ENCODE measurements around the gene LRBA. TPM values are rescaled to one million over a fixed set of nuclear protein-coding genes. Genes with fewer than 3 reads are reported as not detected.
"Not testable (repeated sequence)": the region's sequence is repeated elsewhere in the genome, so short reads cannot be mapped to it uniquely, and the experiment has no call there.

Gene LRBA
- total and polyA plus RNA-seq, 4 donors: 11.8 to 149 (median 34.2) TPM

DNA sequence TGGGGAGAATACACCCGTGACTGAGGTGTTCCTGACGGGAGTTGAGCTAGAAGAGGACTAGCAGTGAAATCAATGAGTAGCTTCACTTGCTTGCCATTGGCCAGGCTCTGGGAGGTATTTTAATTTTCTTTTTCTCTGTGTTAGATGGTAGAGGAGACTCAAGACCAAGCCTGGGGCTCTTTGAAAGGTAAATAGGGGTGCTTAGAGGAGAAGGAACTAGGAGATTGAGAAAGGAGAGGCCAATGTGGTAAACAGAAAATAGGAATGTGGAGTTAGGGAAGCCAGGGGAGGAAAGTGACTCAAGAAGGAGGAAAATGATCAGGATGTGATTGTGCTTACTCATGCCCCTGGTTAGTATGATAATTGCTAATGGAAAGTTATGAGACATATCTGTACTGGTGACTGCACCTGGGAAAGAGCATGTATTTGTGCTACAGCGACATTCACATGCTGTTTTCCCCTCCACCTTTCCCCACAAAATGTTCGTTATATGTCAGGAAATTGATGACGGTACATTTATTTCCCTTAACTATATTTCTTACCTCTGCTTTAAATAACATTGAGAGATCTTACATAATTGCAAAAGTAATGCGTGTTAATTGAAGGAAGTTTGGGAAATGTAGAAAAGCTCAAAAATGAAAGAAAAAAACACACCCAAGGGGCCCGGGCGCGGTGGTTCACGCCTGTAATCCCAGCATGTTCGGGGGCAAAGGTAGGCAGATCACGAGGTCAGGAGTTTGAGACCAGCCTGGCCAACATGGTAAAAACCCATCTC is 16.9 kb upstream of the LRBA start:
- Histone ChIP-seq H3K9ac (ENCODE audit: insufficient read depth in 1 of 2, low read length in 2 of 2) (no peak overlapping the region), H3K36me3 (ENCODE audit: control insufficient read depth in 4 of 4, insufficient read depth in 4 of 4, low read length in 4 of 4) (no peaks in the 10 kb centered on the region), H3K9me3 (ENCODE audit: control insufficient read depth in 4 of 4, insufficient read depth in 3 of 4, low read length in 3 of 4) (no peaks in the 10 kb centered on the region), H3K27ac (ENCODE audit: low read depth in 1 of 2, low read length in 1 of 2) (no peak overlapping the region), H3K27me3 (ENCODE audit: control insufficient read depth in 3 of 3, insufficient read depth in 3 of 3, low read length in 2 of 3) (no peaks in the 10 kb centered on the region), H3K4me1 (ENCODE audit: control insufficient read depth in 5 of 5, insufficient read depth in 5 of 5, low read length in 5 of 5) (no peaks in the 10 kb centered on the region), H3K4me3 (no peak overlapping the region)
- no peak for ATAC-seq (ENCODE audit: insufficient read depth, low FRiP score)
- DNase-seq: no peak
- TF ChIP-seq, protein P1, sequence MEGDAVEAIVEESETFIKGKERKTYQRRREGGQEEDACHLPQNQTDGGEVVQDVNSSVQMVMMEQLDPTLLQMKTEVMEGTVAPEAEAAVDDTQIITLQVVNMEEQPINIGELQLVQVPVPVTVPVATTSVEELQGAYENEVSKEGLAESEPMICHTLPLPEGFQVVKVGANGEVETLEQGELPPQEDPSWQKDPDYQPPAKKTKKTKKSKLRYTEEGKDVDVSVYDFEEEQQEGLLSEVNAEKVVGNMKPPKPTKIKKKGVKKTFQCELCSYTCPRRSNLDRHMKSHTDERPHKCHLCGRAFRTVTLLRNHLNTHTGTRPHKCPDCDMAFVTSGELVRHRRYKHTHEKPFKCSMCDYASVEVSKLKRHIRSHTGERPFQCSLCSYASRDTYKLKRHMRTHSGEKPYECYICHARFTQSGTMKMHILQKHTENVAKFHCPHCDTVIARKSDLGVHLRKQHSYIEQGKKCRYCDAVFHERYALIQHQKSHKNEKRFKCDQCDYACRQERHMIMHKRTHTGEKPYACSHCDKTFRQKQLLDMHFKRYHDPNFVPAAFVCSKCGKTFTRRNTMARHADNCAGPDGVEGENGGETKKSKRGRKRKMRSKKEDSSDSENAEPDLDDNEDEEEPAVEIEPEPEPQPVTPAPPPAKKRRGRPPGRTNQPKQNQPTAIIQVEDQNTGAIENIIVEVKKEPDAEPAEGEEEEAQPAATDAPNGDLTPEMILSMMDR (IDR thresholded peaks at IDR 0.05; ENCODE audit: control extremely low read depth, extremely low read depth): no peak
- WGBS, 2 donors: 32 to 59% methylated on average over 12 of the region's 12 CpGs

DNA sequence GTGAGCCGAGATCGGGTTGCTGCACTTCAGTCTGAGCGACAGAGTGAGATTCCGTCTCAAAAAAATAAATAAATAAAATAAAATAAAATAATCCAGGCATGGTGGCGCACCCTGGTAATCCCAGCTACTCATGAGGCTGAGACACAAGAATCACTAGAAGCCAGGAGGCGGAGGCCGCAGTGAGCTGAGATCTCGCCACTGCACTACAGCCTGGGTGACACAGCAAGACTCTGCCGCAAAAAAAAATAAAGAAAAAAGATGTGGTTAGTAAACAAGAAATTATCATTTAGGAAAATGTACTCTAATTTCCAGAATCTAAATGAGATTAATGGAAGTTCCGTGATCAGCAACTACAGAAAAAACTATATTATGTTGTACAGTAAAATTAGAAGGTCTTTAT is 14.5 kb upstream of the LRBA start:
- H3K4me3 ChIP-seq: no peak overlapping the region
- H3K9me3 ChIP-seq (ENCODE audit: control insufficient read depth in 4 of 4, insufficient read depth in 3 of 4, low read length in 3 of 4): no peaks in the 10 kb centered on the region
- no peaks in the 10 kb centered on the region for H3K27me3 ChIP-seq (ENCODE audit: control insufficient read depth in 3 of 3, insufficient read depth in 3 of 3, low read length in 2 of 3)
- H3K9ac ChIP-seq (ENCODE audit: insufficient read depth in 1 of 2, low read length in 2 of 2): no peak overlapping the region
- no peak overlapping the region for H3K27ac ChIP-seq (ENCODE audit: low read depth in 1 of 2, low read length in 1 of 2)
- ATAC-seq (ENCODE audit: insufficient read depth, low FRiP score) (no peak), DNase-seq (no peak)
- H3K36me3 ChIP-seq (ENCODE audit: control insufficient read depth in 4 of 4, insufficient read depth in 4 of 4, low read length in 4 of 4): no peaks in the 10 kb centered on the region
- TF ChIP-seq, protein P1 (IDR thresholded peaks at IDR 0.05; ENCODE audit: control extremely low read depth, extremely low read depth): no peak
- 93 to 95% methylated on average over 10 of the region's 10 CpGs for WGBS, 2 donors
- H3K4me1 ChIP-seq (ENCODE audit: control insufficient read depth in 5 of 5, insufficient read depth in 5 of 5, low read length in 5 of 5): no peaks in the 10 kb centered on the region

DNA sequence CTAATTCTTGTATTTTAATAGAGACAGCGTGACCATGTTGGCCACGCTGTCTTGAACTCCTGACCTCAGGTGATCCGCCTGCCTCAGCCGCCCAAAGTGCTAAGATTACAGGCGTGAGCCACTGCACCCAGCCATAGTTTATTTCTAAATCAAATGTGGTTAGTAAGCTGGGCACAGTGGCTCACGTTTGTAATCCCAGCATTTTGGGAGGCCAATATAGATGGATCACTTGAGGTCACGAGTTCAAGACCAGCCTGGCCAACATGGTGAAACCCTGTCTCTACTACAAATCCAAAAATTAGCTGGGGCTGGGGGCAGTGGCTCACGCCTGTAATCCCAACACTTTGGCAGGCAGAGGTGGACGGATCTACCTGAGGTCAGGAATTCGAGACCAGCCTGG is 13.9 kb upstream of the LRBA start:
- H3K36me3 ChIP-seq (ENCODE audit: control insufficient read depth in 4 of 4, insufficient read depth in 4 of 4, low read length in 4 of 4); H3K27me3 ChIP-seq (ENCODE audit: control insufficient read depth in 3 of 3, insufficient read depth in 3 of 3, low read length in 2 of 3); H3K4me3 ChIP-seq; H3K4me1 ChIP-seq (ENCODE audit: control insufficient read depth in 5 of 5, insufficient read depth in 5 of 5, low read length in 5 of 5); H3K9me3 ChIP-seq (ENCODE audit: control insufficient read depth in 4 of 4, insufficient read depth in 3 of 4, low read length in 3 of 4); DNase-seq; H3K27ac ChIP-seq (ENCODE audit: low read depth in 1 of 2, low read length in 1 of 2); H3K9ac ChIP-seq (ENCODE audit: insufficient read depth in 1 of 2, low read length in 2 of 2); ATAC-seq (ENCODE audit: insufficient read depth, low FRiP score): not testable (repeated sequence)
- 84 to 92% methylated on average over 10 of the region's 10 CpGs for WGBS, 2 donors

DNA sequence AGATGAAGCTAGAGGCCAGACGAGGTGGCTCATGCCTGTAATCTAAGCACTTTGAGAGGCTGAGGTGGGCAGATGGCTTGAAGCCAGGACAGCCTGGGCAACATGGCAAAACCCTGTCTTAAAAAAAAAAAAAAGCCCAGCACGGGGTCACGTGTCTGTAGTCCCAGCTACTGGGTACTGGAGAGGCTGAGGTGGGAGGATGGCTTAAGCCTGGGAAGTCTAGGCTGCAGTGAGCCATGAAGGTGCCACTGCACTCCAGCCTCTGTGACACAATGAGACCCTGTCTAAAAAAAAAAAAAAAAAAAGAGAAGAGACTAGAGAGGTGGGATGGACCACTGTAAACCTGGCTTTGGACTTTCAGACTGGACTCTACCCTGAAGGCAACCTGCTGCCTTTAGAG is 10.7 kb upstream of the LRBA start:
- Histone ChIP-seq H3K36me3 (ENCODE audit: control insufficient read depth in 4 of 4, insufficient read depth in 4 of 4, low read length in 4 of 4) (no peaks in the 10 kb centered on the region), H3K4me1 (ENCODE audit: control insufficient read depth in 5 of 5, insufficient read depth in 5 of 5, low read length in 5 of 5) (no peaks in the 10 kb centered on the region), H3K4me3 (no peak overlapping the region), H3K27me3 (ENCODE audit: control insufficient read depth in 3 of 3, insufficient read depth in 3 of 3, low read length in 2 of 3) (no peaks in the 10 kb centered on the region), H3K9ac (ENCODE audit: insufficient read depth in 1 of 2, low read length in 2 of 2) (no peak overlapping the region), H3K27ac (ENCODE audit: low read depth in 1 of 2, low read length in 1 of 2) (no peak overlapping the region), H3K9me3 (ENCODE audit: control insufficient read depth in 4 of 4, insufficient read depth in 3 of 4, low read length in 3 of 4) (no peaks in the 10 kb centered on the region)
- no peak for ATAC-seq (ENCODE audit: insufficient read depth, low FRiP score)
- no peak for DNase-seq
- TF ChIP-seq, protein P1 (IDR thresholded peaks at IDR 0.05; ENCODE audit: control extremely low read depth, extremely low read depth): no peak
- 83 to 86% methylated on average over 3 of the region's 3 CpGs for WGBS, 2 donors
